Esophagus squamous epithelium (tissue), 5 donors: ENCODE results near the gene SIGLEC9. TPM values are rescaled to one million over a fixed set of nuclear protein-coding genes. Genes with fewer than 3 reads are reported as not detected.
A peak's percentile ranks its signal among the peaks of the same experiment; 100 is the strongest.
"Not testable (repeated sequence)": the region's sequence is repeated elsewhere in the genome, so short reads cannot be mapped to it uniquely, and the experiment has no call there.

ENCODE experiments used
- DNase-seq: peaks from one replicate; lab custom pipeline; 2025; lab: John Stamatoyannopoulos, UW
- H3K27ac ChIP-seq, 4 donors: fragments of 200-600 bp; sonication (generic); one replicate each; pipeline ENCODE4 v1.5.1; 2016 to 2019; ENCODE audit warnings: mild to moderate bottlenecking in 1 of 4
- H3K27me3 ChIP-seq, 4 donors: fragments of 200-600 bp; sonication (generic); 1 replicate in 3 of 4; 2 replicates in 1 of 4; pipeline versions ENCODE4 v1.5.1 to v1.6.0; 2017 to 2021; ENCODE audit warnings: antibody characterized with exemption in 1 of 4
- H3K36me3 ChIP-seq, 3 donors: fragments of 200-600 bp; sonication (generic); one replicate each; pipeline ENCODE4 v1.5.1; 2016 to 2019
- H3K4me1 ChIP-seq, 3 donors: fragments of 200-600 bp; sonication (generic); one replicate each; pipeline ENCODE4 v1.5.1; 2017 to 2019
- H3K4me3 ChIP-seq, 4 donors: fragments of 200-600 bp; sonication (generic); 1 replicate in 3 of 4; 2 replicates in 1 of 4; pipeline ENCODE4 v1.5.1; 2016 to 2019; ENCODE audit warnings: mild to moderate bottlenecking in 2 of 4, moderate library complexity in 1 of 4
- H3K9me3 ChIP-seq, 3 donors: fragments of 200-600 bp; sonication (generic); one replicate each; pipeline ENCODE4 v1.5.1; 2016 to 2019
- POLR2A ChIP-seq, 4 donors: fragments of 450-650 bp; IDR thresholded peaks; one replicate each; pipeline ENCODE4 v1.6.1; 2017; ENCODE audit warnings: antibody characterized with exemption in 4 of 4, mild to moderate bottlenecking in 4 of 4, moderate library complexity in 3 of 4
- WGBS, 2 donors: methylation state at CpG; one replicate each; pipeline ENCODE4 v1.1.5; 2018; 5-methylcytosine and 5-hydroxymethylcytosine counted together
- intact Hi-C: fragments of 100-400 bp; cut with DNase I; formaldehyde crosslinking; loops from one replicate; pipeline ENCODE4 v1.15.0; 2022
- total RNA-seq, 4 donors: library from RNA; depleted of rRNA; stranded (reverse); fragments of >200 nt; gene quantifications; one replicate each; pipeline ENCODE4 v1.1.0, GENCODE V29; 2016
- TF ChIP-seq, protein P1 (sequence below), 6 experiments: fragments of 450-650 bp in 4 of 6; fragments of 200-600 bp in 2 of 6; sonication (generic) in 2 of 6; IDR thresholded peaks; one replicate each; pipeline ENCODE4 v1.5.1; 2016 to 2019; ENCODE audit warnings: antibody characterized with exemption in 6 of 6, mild to moderate bottlenecking in 4 of 6, moderate library complexity in 4 of 6
- donor health status: DM: yes; HTN: yes; CAD: no.

The SIGLEC9 gene
- total RNA-seq, 4 donors from 2014 or later = 0.49 to 4.4 (median 2.4) TPM

DNA sequence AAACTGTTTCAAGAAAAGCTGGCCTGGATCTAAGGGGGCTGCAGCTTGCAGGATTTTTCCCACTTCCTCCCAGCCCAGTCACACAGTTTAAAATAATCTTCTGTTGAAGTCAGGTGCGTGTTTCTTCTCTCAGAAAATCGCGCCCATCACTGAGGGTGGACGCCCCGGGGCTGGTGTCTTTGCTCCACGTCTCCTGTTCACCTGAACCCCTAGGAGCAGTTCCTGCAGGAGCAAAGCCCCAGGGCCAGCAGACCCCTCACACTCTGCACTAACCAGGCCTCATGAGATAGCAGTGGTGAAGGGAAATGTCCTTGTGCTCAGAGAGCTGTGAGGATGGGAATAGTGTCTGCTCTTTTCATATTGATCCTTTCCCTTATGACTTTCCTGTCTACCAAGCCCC lies 16.5 kb downstream of the SIGLEC9 start:
- Histone ChIP-seq H3K4me1 (no peaks in the 10 kb centered on the region), H3K9me3 (no peaks in the 10 kb centered on the region), H3K36me3 (no peaks in the 10 kb centered on the region), H3K27ac (peak overlapping the region in 1 of 4 donors; percentile 67), H3K27me3 (peaks cover 0 to 65% (median 0%) of the 10 kb centered on the region in 4 donors), H3K4me3 (no peak overlapping the region)
- TF ChIP-seq, protein P1, sequence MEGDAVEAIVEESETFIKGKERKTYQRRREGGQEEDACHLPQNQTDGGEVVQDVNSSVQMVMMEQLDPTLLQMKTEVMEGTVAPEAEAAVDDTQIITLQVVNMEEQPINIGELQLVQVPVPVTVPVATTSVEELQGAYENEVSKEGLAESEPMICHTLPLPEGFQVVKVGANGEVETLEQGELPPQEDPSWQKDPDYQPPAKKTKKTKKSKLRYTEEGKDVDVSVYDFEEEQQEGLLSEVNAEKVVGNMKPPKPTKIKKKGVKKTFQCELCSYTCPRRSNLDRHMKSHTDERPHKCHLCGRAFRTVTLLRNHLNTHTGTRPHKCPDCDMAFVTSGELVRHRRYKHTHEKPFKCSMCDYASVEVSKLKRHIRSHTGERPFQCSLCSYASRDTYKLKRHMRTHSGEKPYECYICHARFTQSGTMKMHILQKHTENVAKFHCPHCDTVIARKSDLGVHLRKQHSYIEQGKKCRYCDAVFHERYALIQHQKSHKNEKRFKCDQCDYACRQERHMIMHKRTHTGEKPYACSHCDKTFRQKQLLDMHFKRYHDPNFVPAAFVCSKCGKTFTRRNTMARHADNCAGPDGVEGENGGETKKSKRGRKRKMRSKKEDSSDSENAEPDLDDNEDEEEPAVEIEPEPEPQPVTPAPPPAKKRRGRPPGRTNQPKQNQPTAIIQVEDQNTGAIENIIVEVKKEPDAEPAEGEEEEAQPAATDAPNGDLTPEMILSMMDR (IDR thresholded peaks at IDR 0.05) = no peak
- no peak for DNase-seq
- intact Hi-C loops = no loop called here
- WGBS, 2 donors = 40 to 75% methylated on average over 1 to 6 of the region's 6 CpGs

DNA sequence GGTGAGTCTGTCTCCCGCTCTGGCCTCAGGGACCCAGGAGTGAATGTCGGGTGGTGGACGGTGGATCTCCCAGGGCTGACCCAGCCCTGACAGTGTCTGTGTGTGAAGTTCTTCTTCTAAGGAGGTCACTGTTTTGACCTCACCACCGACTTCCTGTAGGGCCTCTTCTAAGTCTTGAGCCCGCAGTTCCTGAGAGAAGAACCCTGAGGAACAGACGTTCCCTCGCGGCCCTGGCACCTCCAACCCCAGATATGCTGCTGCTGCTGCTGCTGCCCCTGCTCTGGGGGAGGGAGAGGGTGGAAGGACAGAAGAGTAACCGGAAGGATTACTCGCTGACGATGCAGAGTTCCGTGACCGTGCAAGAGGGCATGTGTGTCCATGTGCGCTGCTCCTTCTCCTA lies 17.4 kb downstream of the SIGLEC9 start, which contains the start of gene SIGLEC7:
Gene SIGLEC7 (plus strand): TSS at position 183 of the 400 bp plus-strand sequence. CDS start 69 bp downstream, at position 252.
- TF ChIP-seq POLR2A (IDR thresholded peaks at IDR 0.05) = peak in 1 of 4 donors; percentile 41
- TF ChIP-seq, protein P1 (IDR thresholded peaks at IDR 0.05) = no peak
- Histone ChIP-seq H3K27me3 (peaks cover 0 to 63% (median 0%) of the 10 kb centered on the region in 4 donors), H3K27ac (peak within 1 kb of the TSS in 2 of 4 donors; percentile 42 to 67), H3K9me3 (no peaks in the 10 kb centered on the region), H3K36me3 (no peaks in the 10 kb centered on the region), H3K4me1 (no peaks in the 10 kb centered on the region), H3K4me3 (no peak within 1 kb of the TSS)
- intact Hi-C loops = no loop called here
- WGBS, 2 donors = 74% methylated on average over 10 of the region's 14 CpGs; no CpG with 5 or more reads in 1 of the 2 donors
- DNase-seq = no peak

DNA sequence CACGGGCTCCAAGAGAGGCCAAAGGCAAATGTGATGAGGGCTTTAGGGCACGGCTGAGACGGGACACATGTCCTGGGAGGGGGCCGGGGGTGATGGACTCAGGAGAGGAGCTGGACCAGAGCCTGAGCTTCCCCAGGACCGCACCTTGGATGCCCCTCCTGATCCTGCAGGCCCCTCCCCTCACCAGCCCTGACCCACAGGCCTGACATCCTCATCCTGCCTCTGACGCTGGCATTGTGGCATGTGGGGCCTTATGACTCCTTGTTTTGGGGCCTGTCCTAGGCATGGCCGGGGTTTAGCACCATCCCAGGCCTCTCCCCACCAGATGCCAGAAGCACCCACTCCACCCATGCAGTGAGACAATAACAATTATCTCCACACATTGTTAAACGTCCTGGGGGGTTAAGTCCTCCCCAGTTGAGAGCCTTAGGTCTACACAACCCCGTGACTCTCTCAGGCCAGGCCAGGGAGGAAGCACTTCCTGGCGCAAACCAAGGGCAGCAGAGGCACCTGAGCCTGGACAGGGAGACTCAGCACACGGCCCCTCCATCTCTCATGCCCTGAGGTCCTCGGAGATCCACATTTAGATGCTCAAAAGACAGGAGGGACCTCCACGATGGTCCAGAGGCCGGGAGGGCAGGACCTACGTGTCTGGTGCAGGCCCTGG lies 18.2 kb downstream of the SIGLEC9 start:
- H3K9me3 ChIP-seq, H3K4me1 ChIP-seq, H3K4me3 ChIP-seq, intact Hi-C loops, DNase-seq, H3K36me3 ChIP-seq: not testable (repeated sequence)
- WGBS, 2 donors = 67 to 82% methylated on average over 6 to 8 of the region's 15 CpGs
- Histone ChIP-seq H3K27me3 (peaks cover 0 to 55% (median 0%) of the 10 kb centered on the region in 4 donors), H3K27ac (peak overlapping the region in 1 of 4 donors; percentile 33)

DNA sequence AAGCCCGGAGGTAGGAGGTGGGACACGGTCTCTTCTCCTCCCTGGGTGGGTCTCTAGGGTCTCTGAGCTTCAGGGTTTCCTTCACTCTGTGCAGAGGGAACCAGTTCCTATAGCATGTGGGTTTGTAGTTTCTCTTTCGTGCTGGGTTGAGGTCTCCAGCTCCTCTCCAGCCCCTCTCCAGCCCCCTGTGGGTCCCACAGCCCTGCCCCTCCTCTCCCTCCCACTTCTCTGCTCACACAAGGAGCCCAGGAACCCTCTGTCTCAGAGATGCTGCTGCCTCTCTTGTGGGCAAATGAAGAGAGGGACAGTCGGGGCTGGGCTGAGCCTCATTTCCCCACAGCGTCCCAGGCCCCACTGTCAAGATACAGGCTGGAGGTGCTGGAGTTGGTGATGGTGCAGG lies 18.8 kb downstream of the SIGLEC9 start:
- DNase-seq = no peak
- H3K27me3 ChIP-seq = peaks cover 0 to 49% (median 0%) of the 10 kb centered on the region in 4 donors
- intact Hi-C loops = no loop called here
- H3K27ac ChIP-seq = no peak overlapping the region
- H3K36me3 ChIP-seq = no peaks in the 10 kb centered on the region
- H3K4me1 ChIP-seq = no peaks in the 10 kb centered on the region
- H3K4me3 ChIP-seq = no peak overlapping the region
- TF ChIP-seq, protein P1 (IDR thresholded peaks at IDR 0.05) = no peak
- TF ChIP-seq POLR2A (IDR thresholded peaks at IDR 0.05) = no peak
- no peaks in the 10 kb centered on the region for H3K9me3 ChIP-seq
- WGBS, 2 donors = 80 to 100% methylated on average over 1 to 3 of the region's 5 CpGs

DNA sequence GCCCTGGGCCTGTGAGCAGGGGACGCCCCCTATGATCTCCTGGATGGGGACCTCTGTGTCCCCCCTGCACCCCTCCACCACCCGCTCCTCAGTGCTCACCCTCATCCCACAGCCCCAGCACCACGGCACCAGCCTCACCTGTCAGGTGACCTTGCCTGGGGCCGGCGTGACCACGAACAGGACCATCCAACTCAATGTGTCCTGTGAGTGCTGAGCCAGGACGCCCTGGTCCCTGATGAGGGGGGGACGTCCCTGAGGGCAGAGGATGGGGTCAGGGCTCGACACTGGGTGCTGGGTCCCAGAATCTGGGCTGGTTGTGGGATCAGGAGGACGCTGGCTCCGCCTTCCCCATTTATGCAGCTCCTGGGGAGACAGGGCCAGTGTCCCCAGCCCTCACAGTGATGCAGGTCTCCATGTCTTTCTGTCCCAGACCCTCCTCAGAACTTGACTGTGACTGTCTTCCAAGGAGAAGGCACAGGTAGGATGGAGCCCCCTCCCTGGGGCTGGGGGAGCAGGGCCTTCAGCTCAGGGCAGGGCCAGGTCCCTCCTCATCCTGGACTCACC lies 19.9 kb downstream of the SIGLEC9 start:
- intact Hi-C loops = no loop called here
- no peak for DNase-seq
- no peak overlapping the region for H3K27ac ChIP-seq
- WGBS, 2 donors = 38% methylated on average over 1 of the region's 11 CpGs; no CpG with 5 or more reads in 1 of the 2 donors
- no peak for TF ChIP-seq POLR2A (IDR thresholded peaks at IDR 0.05)
- TF ChIP-seq, protein P1 (IDR thresholded peaks at IDR 0.05) = no peak
- no peaks in the 10 kb centered on the region for H3K9me3 ChIP-seq
- H3K27me3 ChIP-seq = peaks cover 0 to 38% (median 0%) of the 10 kb centered on the region in 4 donors
- H3K36me3 ChIP-seq = no peaks in the 10 kb centered on the region
- no peaks in the 10 kb centered on the region for H3K4me1 ChIP-seq
- H3K4me3 ChIP-seq = no peak overlapping the region
